Measurements from ENCODE around the gene SYT13.

DNA sequence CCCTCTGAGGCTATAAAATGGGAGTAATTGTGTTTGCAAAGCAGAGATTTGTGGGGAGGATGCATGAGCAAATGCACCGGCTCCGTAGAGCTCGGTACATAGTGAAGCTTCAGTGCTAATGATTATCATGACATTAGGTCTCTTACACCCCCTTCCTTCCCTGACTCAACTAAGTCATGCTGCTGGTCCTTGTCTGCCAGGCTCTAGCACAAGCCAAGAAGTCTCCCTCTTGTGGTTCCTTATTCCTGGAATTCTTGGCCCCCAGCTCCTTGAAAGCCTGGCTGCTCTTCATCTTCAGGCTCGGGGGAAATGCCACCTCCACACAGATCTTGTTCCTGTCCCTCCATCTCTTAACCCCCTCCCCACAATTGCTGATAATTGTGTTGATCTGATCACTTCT lies 45.7 kb upstream of the SYT13 start:
- no peak for TF ChIP-seq POLR2A (IDR thresholded peaks at IDR 0.05)
- TF ChIP-seq, protein P1, sequence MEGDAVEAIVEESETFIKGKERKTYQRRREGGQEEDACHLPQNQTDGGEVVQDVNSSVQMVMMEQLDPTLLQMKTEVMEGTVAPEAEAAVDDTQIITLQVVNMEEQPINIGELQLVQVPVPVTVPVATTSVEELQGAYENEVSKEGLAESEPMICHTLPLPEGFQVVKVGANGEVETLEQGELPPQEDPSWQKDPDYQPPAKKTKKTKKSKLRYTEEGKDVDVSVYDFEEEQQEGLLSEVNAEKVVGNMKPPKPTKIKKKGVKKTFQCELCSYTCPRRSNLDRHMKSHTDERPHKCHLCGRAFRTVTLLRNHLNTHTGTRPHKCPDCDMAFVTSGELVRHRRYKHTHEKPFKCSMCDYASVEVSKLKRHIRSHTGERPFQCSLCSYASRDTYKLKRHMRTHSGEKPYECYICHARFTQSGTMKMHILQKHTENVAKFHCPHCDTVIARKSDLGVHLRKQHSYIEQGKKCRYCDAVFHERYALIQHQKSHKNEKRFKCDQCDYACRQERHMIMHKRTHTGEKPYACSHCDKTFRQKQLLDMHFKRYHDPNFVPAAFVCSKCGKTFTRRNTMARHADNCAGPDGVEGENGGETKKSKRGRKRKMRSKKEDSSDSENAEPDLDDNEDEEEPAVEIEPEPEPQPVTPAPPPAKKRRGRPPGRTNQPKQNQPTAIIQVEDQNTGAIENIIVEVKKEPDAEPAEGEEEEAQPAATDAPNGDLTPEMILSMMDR (IDR thresholded peaks at IDR 0.05) = no peak
- no peak for TF ChIP-seq EP300 (IDR thresholded peaks at IDR 0.05)

Measured in upper lobe of left lung (tissue), 4 donors.